SK-N-SH (cell line): ENCODE measurements around the gene OR5K1. TPM values are rescaled to one million over a fixed set of nuclear protein-coding genes. Genes with fewer than 3 reads are reported as not detected.

Source experiments
- CTCF ChIA-PET: fragments of 300-600, 350-600 bp; formaldehyde crosslinking; extraction: SDS; loops from one replicate; lab custom pipeline; 2021; lab: Yijun Ruan, JAX
- POLR2A ChIA-PET: fragments of 350-600 bp; sonication (Branson Sonifier 250); formaldehyde crosslinking; extraction: SDS; loops from one replicate; lab custom pipeline; 2020; ENCODE audit warnings: antibody characterized with exemption, inconsistent platforms; lab: Yijun Ruan, JAX
- DNase-seq: peaks from one replicate; pipeline ENCODE4 v3.0.0; 2012
- H2AFZ ChIP-seq: fragments of 200-600 bp; sonication (generic); 2 replicates; pipeline ENCODE4 v1.8.1; 2016; ENCODE audit warnings: antibody characterized with exemption, mild to moderate bottlenecking, low read depth
- H3F3A ChIP-seq: fragments of 200-600 bp; sonication (generic); replicated peaks from 2 replicates; pipeline ENCODE3; 2016; ENCODE audit warnings: antibody characterized with exemption, mild to moderate bottlenecking; ENCODE audit not compliant: insufficient read depth
- H3K27ac ChIP-seq, 2 experiments: fragments of 200-500 bp in 1 of 2; fragments of 200-600 bp in 1 of 2; sonication (Bioruptor generic) in 1 of 2; sonication (generic), shearing (Covaris generic) in 1 of 2; 2 replicates each; pipeline versions ENCODE4 v1.5.1 to v1.6.1; 2014 to 2016; ENCODE audit warnings: low read depth in 2 of 2, inconsistent platforms in 1 of 2, low read length in 1 of 2, mild to moderate bottlenecking in 1 of 2, mixed read lengths in 1 of 2
- H3K27me3 ChIP-seq: fragments of 200-600 bp; sonication (generic), shearing (Covaris generic); 2 replicates; pipeline ENCODE4 v1.6.1; 2016; ENCODE audit warnings: mixed run types; ENCODE audit not compliant: insufficient read depth
- H3K36me3 ChIP-seq, 2 experiments: fragments of 200-500 bp in 1 of 2; fragments of 200-600 bp in 1 of 2; sonication (Bioruptor generic) in 1 of 2; sonication (generic) in 1 of 2; replicated peaks in 1 of 2; 2 replicates each; pipeline versions ENCODE3 to v1.5.1; 2014 to 2016; ENCODE audit warnings: low read length in 1 of 2, mild to moderate bottlenecking in 1 of 2; ENCODE audit not compliant: insufficient read depth in 2 of 2, control insufficient read depth in 1 of 2
- H3K4me1 ChIP-seq, 2 experiments: fragments of 200-500 bp in 1 of 2; fragments of 200-600 bp in 1 of 2; sonication (Bioruptor generic) in 1 of 2; sonication (generic), shearing (Covaris generic) in 1 of 2; 2 replicates each; pipeline versions ENCODE4 v1.5.1 to v1.6.1; 2014 to 2016; ENCODE audit warnings: low read depth in 1 of 2, low read length in 1 of 2, mixed run types in 1 of 2; ENCODE audit not compliant: insufficient read depth in 2 of 2, control insufficient read depth in 1 of 2
- H3K4me2 ChIP-seq: fragments of 200-600 bp; sonication (generic), shearing (Covaris generic); 2 replicates; pipeline ENCODE4 v1.6.1; 2017; ENCODE audit warnings: mixed run types
- H3K4me3 ChIP-seq, 2 experiments: fragments of 200-500 bp in 1 of 2; fragments of 200-600 bp in 1 of 2; sonication (Bioruptor generic) in 1 of 2; sonication (generic), shearing (Covaris generic) in 1 of 2; 2 replicates each; pipeline versions ENCODE4 v1.5.1 to v1.8.1; 2014 to 2016; ENCODE audit warnings: low read depth in 2 of 2, inconsistent platforms in 1 of 2, low read length in 1 of 2, mild to moderate bottlenecking in 1 of 2, mixed read lengths in 1 of 2, moderate library complexity in 1 of 2
- H3K79me2 ChIP-seq: fragments of 200-600 bp; sonication (generic); 2 replicates; pipeline ENCODE4 v1.8.1; 2017; ENCODE audit warnings: mild to moderate bottlenecking; ENCODE audit not compliant: insufficient read depth
- H3K9ac ChIP-seq: fragments of 200-600 bp; sonication (generic); 2 replicates; pipeline ENCODE4 v1.6.1; 2017; ENCODE audit warnings: mixed run types
- H3K9me2 ChIP-seq: fragments of 200-600 bp; sonication (generic); 2 replicates; pipeline ENCODE4 v1.6.1; 2017; ENCODE audit warnings: mixed run types
- H3K9me3 ChIP-seq: fragments of 200-600 bp; sonication (generic); 2 replicates; pipeline ENCODE4 v1.6.1; 2017; ENCODE audit warnings: mixed run types, mild to moderate bottlenecking, moderate library complexity
- H4K20me1 ChIP-seq: fragments of 200-600 bp; sonication (generic); 2 replicates; pipeline ENCODE4 v1.6.1; 2017; ENCODE audit warnings: mild to moderate bottlenecking, mixed run types; ENCODE audit not compliant: insufficient read depth
- CHD2 ChIP-seq: fragments of 150-350 bp; IDR thresholded peaks from 2 replicates; pipeline ENCODE4 v1.6.1; 2018; ENCODE audit warnings: low read length; ENCODE audit not compliant: partially characterized antibody
- ELF1 ChIP-seq: IDR thresholded peaks from 2 replicates; pipeline ENCODE4 v1.4.0; 2012
- EP300 ChIP-seq, 2 experiments: IDR thresholded peaks; 2 replicates each; pipeline versions ENCODE4 v1.4.0 to v1.6.1; 2012; ENCODE audit warnings: borderline replicate concordance in 1 of 2, low read depth in 1 of 2, low read length in 1 of 2
- EZH2phosphoT487 ChIP-seq: fragments of 200-600 bp; sonication (generic); IDR thresholded peaks from 2 replicates; pipeline ENCODE4 v1.6.1; 2017; ENCODE audit warnings: low read depth, mixed run types, mild to moderate bottlenecking, antibody characterized with exemption, moderate library complexity, borderline replicate concordance
- FOXJ3 ChIP-seq: sonication (generic); formaldehyde crosslinking; IDR thresholded peaks from 2 replicates; pipeline ENCODE4 v1.5.1; 2020; ENCODE audit warnings: mild to moderate bottlenecking, missing genetic modification reagents
- FOXM1 ChIP-seq: IDR thresholded peaks from 2 replicates; pipeline ENCODE4 v1.4.0; 2012; ENCODE audit warnings: low read depth, mild to moderate bottlenecking
- GABPA ChIP-seq: IDR thresholded peaks from 2 replicates; pipeline ENCODE4 v1.4.0; 2012; ENCODE audit warnings: low read depth, mild to moderate bottlenecking
- MXI1 ChIP-seq: IDR thresholded peaks from 2 replicates; pipeline ENCODE4 v1.6.1; 2012; ENCODE audit warnings: mild to moderate bottlenecking, low read depth, low read length, improper control_type of control experiment
- NFIC ChIP-seq: IDR thresholded peaks from 2 replicates; pipeline ENCODE4 v1.4.0; 2012; ENCODE audit warnings: borderline replicate concordance
- NRF1 ChIP-seq: IDR thresholded peaks from 2 replicates; pipeline ENCODE4 v1.6.1; 2012; ENCODE audit warnings: low read depth, mild to moderate bottlenecking, low read length
- RCOR1 ChIP-seq: fragments of 150-350 bp; IDR thresholded peaks from 2 replicates; pipeline ENCODE4 v1.6.1; 2017; ENCODE audit warnings: antibody characterized with exemption, low read length
- RFX5 ChIP-seq: IDR thresholded peaks from 2 replicates; pipeline ENCODE4 v1.6.1; 2012; ENCODE audit warnings: mild to moderate bottlenecking, improper control_type of control experiment, low read length
- RXRA ChIP-seq: IDR thresholded peaks from 2 replicates; pipeline ENCODE4 v1.4.0; 2012; ENCODE audit warnings: low read depth, mild to moderate bottlenecking, borderline replicate concordance
- TEAD4 ChIP-seq: IDR thresholded peaks from 2 replicates; pipeline ENCODE4 v1.4.0; 2012; ENCODE audit warnings: mild to moderate bottlenecking, borderline replicate concordance; ENCODE audit not compliant: insufficient read depth
- YY1 ChIP-seq: IDR thresholded peaks from 2 replicates; pipeline ENCODE4 v1.4.0; 2012; ENCODE audit warnings: low read depth, mild to moderate bottlenecking
- WGBS: methylation state at CpG from one replicate; pipeline ENCODE4 v1.1.6; 2017; ENCODE audit warnings: low lambda C conversion rate; 5-methylcytosine and 5-hydroxymethylcytosine counted together
- polyA plus RNA-seq, 3 experiments: library from polyadenylated mRNA; depleted of rRNA; stranded (reverse); fragments of >200 nt; gene quantifications; 2 replicates each; pipeline ENCODE4 v1.2.3, GENCODE V29; 2012
- TF ChIP-seq, protein P1 (sequence below): fragments of 200-600 bp; sonication (generic); IDR thresholded peaks from 2 replicates; pipeline ENCODE4 v1.6.1; 2017; ENCODE audit warnings: antibody characterized with exemption, mild to moderate bottlenecking, moderate library complexity
- TF ChIP-seq, protein P2 (sequence below): IDR thresholded peaks from 2 replicates; pipeline ENCODE4 v1.4.0; 2012; ENCODE audit warnings: low read depth, borderline replicate concordance
- TF ChIP-seq, protein P3 (sequence below): fragments of 150-350 bp; IDR thresholded peaks from 2 replicates; pipeline ENCODE4 v1.6.1; 2016; ENCODE audit warnings: mild to moderate bottlenecking, low read depth, low read length
- TF ChIP-seq, protein P4 (sequence below): IDR thresholded peaks from 2 replicates; pipeline ENCODE4; 2012
- TF ChIP-seq, protein P5 (sequence below): fragments of 150-350 bp; IDR thresholded peaks from 2 replicates; pipeline ENCODE4 v1.6.1; 2017; ENCODE audit warnings: antibody characterized with exemption, low read length, low read depth, borderline replicate concordance

The OR5K1 gene
- polyA plus RNA-seq, 1 of the 3 experiments (the other 2 are of a cell fraction), result not detected

DNA sequence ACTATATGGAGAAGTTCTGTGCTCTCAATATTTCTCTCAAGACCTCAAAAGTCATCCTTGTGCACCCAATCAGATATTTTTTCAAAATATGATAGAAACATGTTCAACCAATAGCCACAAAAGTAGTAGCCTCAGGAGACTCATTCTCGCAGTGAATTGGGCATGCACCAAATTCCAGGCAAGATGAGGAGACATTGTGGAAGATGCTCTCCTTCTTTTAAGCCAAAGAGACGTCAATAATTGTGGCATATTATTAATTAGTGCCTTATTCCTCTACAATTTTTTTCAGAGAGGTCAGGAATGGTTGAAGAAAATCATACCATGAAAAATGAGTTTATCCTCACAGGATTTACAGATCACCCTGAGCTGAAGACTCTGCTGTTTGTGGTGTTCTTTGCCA, 34.4 kb downstream of the OR5K1 start, which contains the start of gene OR5K2 (continued):
- TF ChIP-seq, protein P1, sequence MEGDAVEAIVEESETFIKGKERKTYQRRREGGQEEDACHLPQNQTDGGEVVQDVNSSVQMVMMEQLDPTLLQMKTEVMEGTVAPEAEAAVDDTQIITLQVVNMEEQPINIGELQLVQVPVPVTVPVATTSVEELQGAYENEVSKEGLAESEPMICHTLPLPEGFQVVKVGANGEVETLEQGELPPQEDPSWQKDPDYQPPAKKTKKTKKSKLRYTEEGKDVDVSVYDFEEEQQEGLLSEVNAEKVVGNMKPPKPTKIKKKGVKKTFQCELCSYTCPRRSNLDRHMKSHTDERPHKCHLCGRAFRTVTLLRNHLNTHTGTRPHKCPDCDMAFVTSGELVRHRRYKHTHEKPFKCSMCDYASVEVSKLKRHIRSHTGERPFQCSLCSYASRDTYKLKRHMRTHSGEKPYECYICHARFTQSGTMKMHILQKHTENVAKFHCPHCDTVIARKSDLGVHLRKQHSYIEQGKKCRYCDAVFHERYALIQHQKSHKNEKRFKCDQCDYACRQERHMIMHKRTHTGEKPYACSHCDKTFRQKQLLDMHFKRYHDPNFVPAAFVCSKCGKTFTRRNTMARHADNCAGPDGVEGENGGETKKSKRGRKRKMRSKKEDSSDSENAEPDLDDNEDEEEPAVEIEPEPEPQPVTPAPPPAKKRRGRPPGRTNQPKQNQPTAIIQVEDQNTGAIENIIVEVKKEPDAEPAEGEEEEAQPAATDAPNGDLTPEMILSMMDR, result no peak
- no peak for TF ChIP-seq RXRA

DNA sequence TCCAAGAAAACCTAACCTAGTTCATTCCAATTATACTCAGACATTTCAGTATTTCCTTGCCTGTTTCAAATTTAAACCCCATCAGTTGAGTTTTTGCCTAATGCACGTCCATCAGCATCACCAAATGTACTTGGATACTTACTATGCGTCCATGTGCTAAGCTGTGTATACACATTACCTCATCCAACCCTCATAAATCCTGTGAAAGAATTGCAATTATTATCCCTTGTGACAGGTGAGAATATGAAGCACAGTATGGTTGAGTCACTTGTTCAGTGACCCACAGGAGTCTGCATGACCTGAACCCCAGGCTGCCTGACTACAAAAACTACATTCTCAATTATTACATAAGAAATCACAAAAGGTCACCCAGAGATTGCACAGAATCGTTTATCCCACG, 37.0 kb downstream of the OR5K1 start:
- H3K9me2 ChIP-seq, result no peaks in the 10 kb centered on the region
- no peak for DNase-seq
- no peaks in the 10 kb centered on the region for H3K36me3 ChIP-seq
- ChIA-PET POLR2A (no interaction called here), CTCF (no interaction called here)
- no peak overlapping the region for H3K4me3 ChIP-seq
- no peak overlapping the region for H3K4me2 ChIP-seq
- H2AFZ ChIP-seq, result no peak overlapping the region
- no peaks in the 10 kb centered on the region for H3K79me2 ChIP-seq
- TF ChIP-seq, protein P2, sequence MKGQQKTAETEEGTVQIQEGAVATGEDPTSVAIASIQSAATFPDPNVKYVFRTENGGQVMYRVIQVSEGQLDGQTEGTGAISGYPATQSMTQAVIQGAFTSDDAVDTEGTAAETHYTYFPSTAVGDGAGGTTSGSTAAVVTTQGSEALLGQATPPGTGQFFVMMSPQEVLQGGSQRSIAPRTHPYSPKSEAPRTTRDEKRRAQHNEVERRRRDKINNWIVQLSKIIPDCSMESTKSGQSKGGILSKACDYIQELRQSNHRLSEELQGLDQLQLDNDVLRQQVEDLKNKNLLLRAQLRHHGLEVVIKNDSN, result no peak
- TF ChIP-seq ELF1 (no peak), RFX5 (no peak), CHD2 (no peak), EP300 (IDR thresholded peaks at IDR 0.05; ENCODE audit: borderline replicate concordance in 1 of 2, low read depth in 1 of 2, low read length in 1 of 2) (no peak), TEAD4 (no peak), EZH2phosphoT487 (no peak), NFIC (no peak), GABPA (no peak), MXI1 (no peak), RCOR1 (no peak), NRF1 (no peak), YY1 (no peak), FOXJ3 (no peak), FOXM1 (no peak)
- TF ChIP-seq, protein P3, sequence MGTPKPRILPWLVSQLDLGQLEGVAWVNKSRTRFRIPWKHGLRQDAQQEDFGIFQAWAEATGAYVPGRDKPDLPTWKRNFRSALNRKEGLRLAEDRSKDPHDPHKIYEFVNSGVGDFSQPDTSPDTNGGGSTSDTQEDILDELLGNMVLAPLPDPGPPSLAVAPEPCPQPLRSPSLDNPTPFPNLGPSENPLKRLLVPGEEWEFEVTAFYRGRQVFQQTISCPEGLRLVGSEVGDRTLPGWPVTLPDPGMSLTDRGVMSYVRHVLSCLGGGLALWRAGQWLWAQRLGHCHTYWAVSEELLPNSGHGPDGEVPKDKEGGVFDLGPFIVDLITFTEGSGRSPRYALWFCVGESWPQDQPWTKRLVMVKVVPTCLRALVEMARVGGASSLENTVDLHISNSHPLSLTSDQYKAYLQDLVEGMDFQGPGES, result no peak
- TF ChIP-seq, protein P4, sequence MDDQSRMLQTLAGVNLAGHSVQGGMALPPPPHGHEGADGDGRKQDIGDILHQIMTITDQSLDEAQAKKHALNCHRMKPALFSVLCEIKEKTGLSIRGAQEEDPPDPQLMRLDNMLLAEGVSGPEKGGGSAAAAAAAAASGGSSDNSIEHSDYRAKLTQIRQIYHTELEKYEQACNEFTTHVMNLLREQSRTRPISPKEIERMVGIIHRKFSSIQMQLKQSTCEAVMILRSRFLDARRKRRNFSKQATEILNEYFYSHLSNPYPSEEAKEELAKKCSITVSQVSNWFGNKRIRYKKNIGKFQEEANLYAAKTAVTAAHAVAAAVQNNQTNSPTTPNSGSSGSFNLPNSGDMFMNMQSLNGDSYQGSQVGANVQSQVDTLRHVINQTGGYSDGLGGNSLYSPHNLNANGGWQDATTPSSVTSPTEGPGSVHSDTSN, result no peak
- TF ChIP-seq, protein P5, sequence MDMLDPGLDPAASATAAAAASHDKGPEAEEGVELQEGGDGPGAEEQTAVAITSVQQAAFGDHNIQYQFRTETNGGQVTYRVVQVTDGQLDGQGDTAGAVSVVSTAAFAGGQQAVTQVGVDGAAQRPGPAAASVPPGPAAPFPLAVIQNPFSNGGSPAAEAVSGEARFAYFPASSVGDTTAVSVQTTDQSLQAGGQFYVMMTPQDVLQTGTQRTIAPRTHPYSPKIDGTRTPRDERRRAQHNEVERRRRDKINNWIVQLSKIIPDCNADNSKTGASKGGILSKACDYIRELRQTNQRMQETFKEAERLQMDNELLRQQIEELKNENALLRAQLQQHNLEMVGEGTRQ, result no peak
- H3F3A ChIP-seq, result no peaks in the 10 kb centered on the region
- H3K9ac ChIP-seq, result no peak overlapping the region
- no peaks in the 10 kb centered on the region for H4K20me1 ChIP-seq
- H3K9me3 ChIP-seq, result no peaks in the 10 kb centered on the region
- H3K4me1 ChIP-seq, result no peaks in the 10 kb centered on the region; a peak in 1 of 4 replicates
- 0 out of 2 replicates have a peak, but pooled peaks cover 5% of the 10 kb centered on the region for H3K27me3 ChIP-seq
- 4% methylated on average over 4 of the region's 4 CpGs for WGBS
- no peak overlapping the region for H3K27ac ChIP-seq
